ENCODE data around the gene MACROD2. TPM values are rescaled to one million over a fixed set of nuclear protein-coding genes. Genes with fewer than 3 reads are reported as not detected.

The MACROD2 gene
- total RNA-seq, 1 experiment from 2014 or later, result 1.5 TPM

DNA sequence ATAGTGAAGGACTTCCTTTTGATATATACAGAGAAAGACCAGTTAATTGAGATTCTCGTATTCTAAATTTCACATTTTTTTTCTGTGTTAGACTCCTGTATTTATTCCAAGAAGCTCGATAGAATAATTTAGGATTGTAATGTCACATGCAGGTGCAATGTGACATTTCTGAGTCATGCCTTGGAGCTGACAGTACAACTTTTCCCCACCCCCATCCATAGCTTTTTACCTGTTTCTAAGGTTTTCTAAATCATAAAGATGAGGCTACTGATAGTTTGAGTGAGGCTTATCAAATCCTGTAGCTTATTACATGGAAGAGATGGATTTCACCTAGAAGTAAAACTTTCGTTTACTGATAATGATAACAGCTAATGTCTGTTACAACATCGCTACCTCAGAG is 304.5 kb downstream of the MACROD2 start:
- Histone ChIP-seq H3K27me3 (ENCODE audit: control insufficient read depth, insufficient read depth, low read length) (no peaks in the 10 kb centered on the region), H3K4me3 (ENCODE audit: insufficient read depth, low read depth, low read length) (no peak overlapping the region), H3K36me3 (replicated peaks; ENCODE audit: control insufficient read depth, insufficient read depth, low read length) (no peaks in the 10 kb centered on the region)
- DNase-seq, result no peak

DNA sequence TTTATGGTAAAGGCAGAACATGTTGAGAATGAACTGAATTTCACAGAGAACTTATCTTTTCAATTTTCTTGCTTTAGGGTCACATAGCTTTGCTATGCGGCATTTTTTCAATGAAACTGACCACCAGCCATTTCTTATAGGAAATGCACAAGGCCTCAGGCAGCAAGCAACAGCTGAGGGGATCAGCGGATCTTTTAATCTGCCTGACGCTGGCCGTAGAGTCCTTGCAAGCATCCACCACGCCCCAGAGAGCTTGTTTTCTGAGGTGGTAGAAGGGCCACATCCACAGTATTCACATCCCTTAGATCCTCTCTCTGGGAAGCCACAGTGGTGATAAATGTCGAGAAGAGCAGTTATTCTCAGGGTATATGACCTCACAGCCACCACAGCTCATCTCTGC is 307.8 kb downstream of the MACROD2 start:
- no peaks in the 10 kb centered on the region for H3K27me3 ChIP-seq (ENCODE audit: control insufficient read depth, insufficient read depth, low read length)
- no peak overlapping the region for H3K4me3 ChIP-seq (ENCODE audit: insufficient read depth, low read depth, low read length)
- H3K36me3 ChIP-seq (replicated peaks; ENCODE audit: control insufficient read depth, insufficient read depth, low read length), result no peaks in the 10 kb centered on the region
- no peak for DNase-seq

DNA sequence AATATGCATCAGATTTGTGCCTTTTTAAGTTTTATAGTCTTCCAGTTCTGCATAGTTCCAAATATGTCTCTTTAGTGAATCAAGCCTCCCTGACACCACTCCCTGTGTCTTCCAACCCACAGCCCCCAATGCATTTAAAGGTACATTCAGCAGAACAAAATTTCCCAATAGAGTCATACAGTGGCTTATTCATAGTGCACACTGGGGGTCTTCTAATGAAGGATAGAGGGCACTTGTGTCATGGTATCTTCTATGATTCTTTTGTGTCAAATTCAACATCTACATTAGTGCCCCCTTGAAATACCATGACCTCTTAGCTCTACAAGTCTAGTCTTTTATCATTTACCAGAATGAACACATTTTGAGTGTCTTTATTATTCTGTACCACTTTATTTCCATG is 308.3 kb downstream of the MACROD2 start:
- no peak overlapping the region for H3K4me3 ChIP-seq (ENCODE audit: insufficient read depth, low read depth, low read length)
- no peaks in the 10 kb centered on the region for H3K27me3 ChIP-seq (ENCODE audit: control insufficient read depth, insufficient read depth, low read length)
- no peak for DNase-seq
- no peaks in the 10 kb centered on the region for H3K36me3 ChIP-seq (replicated peaks; ENCODE audit: control insufficient read depth, insufficient read depth, low read length)

DNA sequence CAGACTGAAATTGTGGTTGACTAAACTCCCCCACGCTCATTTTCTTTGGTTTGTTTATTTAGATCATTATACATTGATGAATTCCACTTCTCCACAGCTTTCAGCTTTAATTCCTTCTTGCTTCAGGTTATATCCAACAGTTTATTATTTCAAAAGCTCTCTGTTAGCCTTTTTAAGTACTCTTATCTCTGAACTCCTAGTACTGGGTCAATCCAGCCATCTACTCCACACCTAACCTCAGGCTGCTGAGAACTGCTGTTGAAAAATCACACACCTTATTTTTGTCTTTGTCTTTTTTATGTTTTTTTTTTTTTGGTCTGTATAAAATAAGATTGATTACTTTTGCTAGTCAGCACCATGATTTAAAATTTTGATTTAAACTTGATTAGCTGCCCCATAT is 309.2 kb downstream of the MACROD2 start:
- H3K27me3 ChIP-seq (ENCODE audit: control insufficient read depth, insufficient read depth, low read length), result no peaks in the 10 kb centered on the region
- DNase-seq, result no peak
- no peak overlapping the region for H3K4me3 ChIP-seq (ENCODE audit: insufficient read depth, low read depth, low read length)
- H3K36me3 ChIP-seq (replicated peaks; ENCODE audit: control insufficient read depth, insufficient read depth, low read length), result no peaks in the 10 kb centered on the region

DNA sequence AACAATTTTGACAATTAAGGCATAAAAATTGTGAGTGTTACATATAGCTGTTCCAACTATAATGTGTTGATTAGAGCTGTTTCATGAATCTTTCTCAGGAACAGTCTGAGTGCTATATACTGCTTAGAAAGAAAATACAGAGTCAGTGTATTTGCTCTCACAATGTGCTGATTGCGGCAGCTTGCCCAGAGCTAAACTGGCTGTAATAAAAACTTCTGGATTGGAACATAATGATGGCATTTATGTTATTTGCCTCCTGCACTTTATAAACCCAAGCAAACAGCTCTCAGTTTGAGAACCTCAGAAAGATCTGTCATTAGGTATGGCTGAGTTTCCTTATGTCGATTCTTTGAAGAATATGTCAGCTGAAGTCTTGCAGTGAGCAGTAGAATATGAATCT is 312.6 kb downstream of the MACROD2 start:
- DNase-seq, result no peak
- Histone ChIP-seq H3K27me3 (ENCODE audit: control insufficient read depth, insufficient read depth, low read length) (no peaks in the 10 kb centered on the region), H3K4me3 (ENCODE audit: insufficient read depth, low read depth, low read length) (no peak overlapping the region), H3K36me3 (replicated peaks; ENCODE audit: control insufficient read depth, insufficient read depth, low read length) (no peaks in the 10 kb centered on the region)

DNA sequence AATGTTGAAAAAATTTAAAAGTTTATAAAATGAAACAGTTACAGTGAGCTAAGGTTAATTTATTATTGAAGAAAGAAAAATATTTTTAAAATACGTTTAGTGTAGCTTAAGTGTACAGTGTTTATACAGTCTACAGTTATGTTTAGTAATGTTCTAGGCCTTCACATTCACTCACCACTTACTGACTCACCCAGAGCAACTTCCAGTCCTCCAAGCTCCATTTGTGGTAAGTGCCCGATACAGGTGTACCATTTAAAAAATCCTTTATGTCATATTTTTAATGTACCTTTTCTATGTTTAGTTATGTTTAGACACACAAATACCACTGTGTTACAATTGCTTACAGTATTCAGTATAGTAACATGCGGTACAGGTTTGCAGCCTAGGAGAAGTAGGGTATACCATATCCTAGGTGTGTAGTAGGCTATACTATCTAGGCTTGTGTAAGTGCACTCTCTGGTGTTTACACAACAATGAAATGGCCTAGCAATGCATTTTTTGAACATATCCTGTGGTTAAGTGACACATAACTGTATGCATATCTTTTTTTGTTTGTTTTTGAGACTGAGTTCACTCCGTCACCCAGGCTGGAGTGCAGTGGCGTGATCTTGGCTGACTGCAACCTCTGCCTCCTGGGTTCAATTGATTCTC is 315.8 kb downstream of the MACROD2 start:
- DNase-seq, result no peak
- H3K36me3 ChIP-seq (replicated peaks; ENCODE audit: control insufficient read depth, insufficient read depth, low read length), result no peaks in the 10 kb centered on the region
- H3K27me3 ChIP-seq (ENCODE audit: control insufficient read depth, insufficient read depth, low read length), result no peaks in the 10 kb centered on the region
- H3K4me3 ChIP-seq (ENCODE audit: insufficient read depth, low read depth, low read length), result no peak overlapping the region

DNA sequence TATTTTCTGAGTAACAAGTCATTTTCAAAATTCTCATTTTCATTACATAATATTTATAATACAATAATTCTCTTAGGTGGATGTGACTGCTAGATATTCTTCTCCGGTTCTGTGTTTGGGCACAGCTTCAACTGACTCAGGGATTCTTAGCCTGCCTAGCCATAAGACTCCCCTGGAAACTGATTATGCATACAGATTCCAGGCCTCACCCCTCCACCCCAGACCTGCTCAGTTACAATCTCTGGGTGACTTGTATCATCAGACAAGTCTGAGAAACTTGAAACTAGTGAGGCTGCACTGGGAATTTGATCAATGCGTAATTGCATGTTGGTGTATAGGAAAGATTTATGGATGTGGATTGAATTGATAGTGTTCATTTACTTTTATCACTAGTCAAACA is 316.7 kb downstream of the MACROD2 start:
- Histone ChIP-seq H3K4me3 (ENCODE audit: insufficient read depth, low read depth, low read length) (no peak overlapping the region), H3K27me3 (ENCODE audit: control insufficient read depth, insufficient read depth, low read length) (no peaks in the 10 kb centered on the region)
- DNase-seq, result no peak

DNA sequence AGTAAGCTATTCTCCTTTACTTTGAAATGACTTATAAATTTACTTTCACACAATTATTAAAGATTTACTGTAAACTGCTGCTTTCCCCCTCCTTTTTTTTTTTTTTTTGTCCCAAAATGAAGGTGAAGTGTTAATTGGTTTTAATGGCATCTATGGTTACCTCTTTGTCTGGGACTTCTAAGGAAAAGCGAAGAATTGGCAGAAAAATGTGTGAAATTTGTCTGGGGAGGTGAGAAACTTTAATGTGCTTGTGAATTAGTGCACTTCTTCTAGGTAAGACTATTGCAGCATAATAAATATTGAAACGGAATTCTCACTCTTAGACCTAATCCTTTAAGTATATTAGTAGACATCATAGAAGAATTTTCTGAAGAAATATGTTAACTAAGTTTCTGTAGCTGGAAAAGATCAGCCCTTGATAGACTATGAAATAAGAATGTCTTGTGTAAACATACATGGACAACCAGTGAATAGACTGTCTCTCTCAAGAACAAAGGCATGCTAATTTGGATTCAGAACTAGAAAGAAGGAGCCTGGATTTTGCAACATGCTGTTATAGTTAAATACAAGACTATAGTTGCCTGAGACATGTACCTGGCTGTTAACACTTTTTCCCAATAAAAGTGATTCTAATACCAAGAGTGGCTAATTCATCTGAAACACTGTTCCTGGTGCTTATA is 318.2 kb downstream of the MACROD2 start:
- Histone ChIP-seq H3K27me3 (ENCODE audit: control insufficient read depth, insufficient read depth, low read length) (no peaks in the 10 kb centered on the region), H3K4me3 (ENCODE audit: insufficient read depth, low read depth, low read length) (no peak overlapping the region), H3K36me3 (replicated peaks; ENCODE audit: control insufficient read depth, insufficient read depth, low read length) (no peaks in the 10 kb centered on the region)
- DNase-seq, result no peak

More for the DNA sequence above, 316.7 kb downstream of the MACROD2 start:
- H3K36me3 ChIP-seq (replicated peaks; ENCODE audit: control insufficient read depth, insufficient read depth, low read length), result no peaks in the 10 kb centered on the region

DNA sequence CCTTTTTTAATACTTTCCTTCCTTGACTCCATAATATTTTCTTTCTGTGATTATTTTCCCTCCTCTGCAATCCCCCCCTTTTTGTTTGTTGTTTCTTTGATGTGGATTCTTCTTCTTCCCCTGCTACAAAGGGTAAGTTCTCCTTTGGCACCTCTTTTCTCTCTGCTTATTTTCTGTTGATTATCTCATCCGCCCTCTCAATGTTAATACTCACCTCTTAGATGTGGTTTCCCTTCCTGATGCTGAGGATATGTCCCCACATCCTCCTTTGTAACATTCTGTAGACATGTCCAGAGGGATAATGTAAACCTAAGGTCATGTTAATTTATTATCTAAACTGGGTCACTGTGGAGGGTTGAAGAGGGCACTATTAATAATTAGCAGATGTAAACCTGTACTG is 324.4 kb downstream of the MACROD2 start:
- Histone ChIP-seq H3K4me3 (ENCODE audit: insufficient read depth, low read depth, low read length) (no peak overlapping the region), H3K27me3 (ENCODE audit: control insufficient read depth, insufficient read depth, low read length) (no peaks in the 10 kb centered on the region), H3K36me3 (replicated peaks; ENCODE audit: control insufficient read depth, insufficient read depth, low read length) (no peaks in the 10 kb centered on the region)
- DNase-seq, result no peak

DNA sequence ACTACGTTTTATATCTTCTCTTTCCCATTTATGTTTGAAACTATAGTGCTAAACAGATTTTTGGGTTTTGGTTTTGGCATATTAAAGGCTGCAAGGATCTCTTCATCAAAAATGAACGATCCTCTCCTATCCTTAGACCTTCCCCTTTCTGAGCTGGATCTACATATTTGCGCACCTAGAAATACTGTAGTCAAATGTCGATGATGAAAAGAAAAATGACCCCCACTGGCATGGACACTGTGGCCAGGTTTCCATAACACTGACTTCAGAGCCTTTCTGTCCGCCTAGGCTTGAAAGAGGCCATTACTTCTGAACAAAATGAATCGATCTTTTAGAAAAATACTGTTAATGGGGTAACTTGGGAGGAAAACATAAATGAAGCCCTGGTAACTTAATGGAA is 336.3 kb downstream of the MACROD2 start:
- no peak for DNase-seq
- Histone ChIP-seq H3K27me3 (ENCODE audit: control insufficient read depth, insufficient read depth, low read length) (peaks cover 2% of the 10 kb centered on the region), H3K36me3 (replicated peaks; ENCODE audit: control insufficient read depth, insufficient read depth, low read length) (no peaks in the 10 kb centered on the region), H3K4me3 (ENCODE audit: insufficient read depth, low read depth, low read length) (no peak overlapping the region)

DNA sequence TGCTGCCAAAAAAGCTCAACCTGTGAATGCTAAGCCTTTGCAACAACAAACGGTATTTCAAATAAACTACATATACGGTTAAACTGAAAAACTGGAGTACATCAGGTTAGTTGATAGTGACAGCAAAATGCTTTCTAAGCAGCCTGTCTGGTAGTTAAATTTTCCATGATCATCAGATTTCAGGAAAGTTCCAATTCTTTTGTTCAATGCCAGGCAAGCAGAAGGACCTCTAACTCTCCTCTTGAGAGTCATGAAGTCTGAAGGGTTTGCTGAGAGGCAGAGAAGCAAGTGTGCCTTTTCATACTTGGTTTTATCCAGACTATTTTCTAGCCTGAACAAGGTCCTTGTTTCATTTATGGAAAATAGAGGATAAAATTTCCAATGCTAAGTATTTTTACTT is 337.6 kb downstream of the MACROD2 start:
- Histone ChIP-seq H3K36me3 (replicated peaks; ENCODE audit: control insufficient read depth, insufficient read depth, low read length) (no peaks in the 10 kb centered on the region), H3K27me3 (ENCODE audit: control insufficient read depth, insufficient read depth, low read length) (peaks cover 2% of the 10 kb centered on the region), H3K4me3 (ENCODE audit: insufficient read depth, low read depth, low read length) (no peak overlapping the region)
- no peak for DNase-seq

DNA sequence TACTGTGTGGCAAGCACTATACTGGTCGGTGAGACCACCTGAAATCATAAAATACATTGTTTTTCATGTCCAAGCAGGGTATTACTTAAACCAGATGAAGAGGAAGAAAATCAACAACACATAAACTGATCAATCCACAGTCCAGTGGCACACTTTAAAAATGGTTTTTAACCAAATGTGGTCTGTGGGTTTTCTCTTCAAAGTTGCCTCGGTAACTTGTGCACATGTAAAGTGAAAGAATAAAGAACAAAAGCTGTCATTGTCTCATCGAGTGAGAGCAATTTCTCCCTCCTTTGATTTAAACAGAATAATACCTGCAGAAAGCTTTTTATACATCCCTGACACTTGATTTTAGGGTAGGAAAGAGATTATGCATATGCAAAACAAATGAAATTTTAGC is 338.4 kb downstream of the MACROD2 start:
- Histone ChIP-seq H3K36me3 (replicated peaks; ENCODE audit: control insufficient read depth, insufficient read depth, low read length) (no peaks in the 10 kb centered on the region), H3K4me3 (ENCODE audit: insufficient read depth, low read depth, low read length) (no peak overlapping the region)

DNA sequence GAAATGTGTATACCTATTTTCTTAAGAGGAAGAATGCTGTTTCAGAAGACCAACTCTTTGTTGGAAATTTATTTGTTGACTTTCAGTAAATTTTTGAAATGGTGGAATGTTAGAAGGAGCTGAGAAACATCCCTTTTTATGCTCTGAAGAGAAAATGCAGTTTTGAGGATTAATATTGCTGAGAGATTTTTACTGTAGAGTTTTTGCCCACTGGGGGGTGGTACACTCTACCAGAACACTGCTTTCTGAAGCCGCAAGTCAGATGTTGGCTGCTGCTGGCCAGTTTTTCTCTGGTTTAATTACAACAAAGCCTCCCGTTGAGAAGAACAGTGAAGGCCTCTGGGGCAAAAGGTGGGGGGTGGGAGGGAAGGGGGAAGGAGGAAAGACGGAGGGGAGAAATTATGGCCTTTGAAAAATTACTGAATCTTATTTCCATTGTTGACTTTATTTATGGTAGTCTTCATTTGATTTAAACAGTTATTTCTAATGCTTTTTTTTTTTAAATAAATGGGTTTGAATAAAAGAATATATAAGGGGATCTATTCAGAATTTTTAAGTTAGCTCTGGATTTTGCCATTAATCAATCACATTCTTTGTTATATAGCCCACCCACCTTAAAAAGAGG is 339.1 kb downstream of the MACROD2 start:
- Histone ChIP-seq H3K27me3 (ENCODE audit: control insufficient read depth, insufficient read depth, low read length) (peaks cover 2% of the 10 kb centered on the region), H3K4me3 (ENCODE audit: insufficient read depth, low read depth, low read length) (no peak overlapping the region), H3K36me3 (replicated peaks; ENCODE audit: control insufficient read depth, insufficient read depth, low read length) (no peaks in the 10 kb centered on the region)
- DNase-seq, result peak; percentile 15

More for the DNA sequence above, 338.4 kb downstream of the MACROD2 start:
- DNase-seq, result no peak
- peaks cover 2% of the 10 kb centered on the region for H3K27me3 ChIP-seq (ENCODE audit: control insufficient read depth, insufficient read depth, low read length)

DNA sequence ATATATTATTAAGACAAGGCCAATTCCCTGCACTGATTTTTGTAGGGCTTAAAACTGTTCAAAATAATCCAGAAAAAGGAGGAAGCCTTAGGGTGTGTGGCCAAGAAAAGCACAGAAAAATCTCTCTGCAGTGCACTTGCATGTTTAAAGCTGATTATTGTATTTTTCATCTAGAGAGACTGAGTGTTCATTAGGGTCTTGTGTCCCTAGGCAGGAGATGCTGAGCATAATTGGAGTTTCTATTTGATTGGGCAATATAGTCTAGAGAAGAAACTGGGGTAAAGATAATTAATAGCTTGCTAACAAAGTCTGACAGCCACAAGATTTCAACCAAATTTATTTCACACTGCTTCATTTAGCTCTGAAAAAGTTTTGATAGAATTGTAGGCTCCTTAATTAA is 339.7 kb downstream of the MACROD2 start:
- Histone ChIP-seq H3K36me3 (replicated peaks; ENCODE audit: control insufficient read depth, insufficient read depth, low read length) (no peaks in the 10 kb centered on the region), H3K4me3 (ENCODE audit: insufficient read depth, low read depth, low read length) (no peak overlapping the region), H3K27me3 (ENCODE audit: control insufficient read depth, insufficient read depth, low read length) (peaks cover 2% of the 10 kb centered on the region)
- no peak for DNase-seq

DNA sequence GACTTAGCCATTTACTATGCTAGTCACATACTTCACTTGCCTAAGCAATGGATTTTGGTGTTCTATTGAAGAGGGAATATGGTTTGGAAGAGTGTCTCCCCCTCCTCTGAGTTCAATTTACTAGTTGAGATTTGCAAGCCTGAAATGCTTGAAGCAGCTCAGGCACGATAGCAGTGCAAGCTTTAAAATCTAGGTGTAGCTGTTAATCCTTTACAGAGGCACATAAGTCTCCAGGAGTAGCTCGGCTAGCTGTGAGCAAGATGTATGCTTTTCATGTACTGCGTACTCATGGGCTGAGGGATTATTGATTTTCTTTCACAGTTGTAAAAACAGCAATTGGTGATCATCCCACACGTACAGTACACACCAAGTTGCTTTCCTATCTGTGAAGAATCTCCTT is 341.4 kb downstream of the MACROD2 start:
- H3K27me3 ChIP-seq (ENCODE audit: control insufficient read depth, insufficient read depth, low read length), result peaks cover under 1% of the 10 kb centered on the region
- peak overlapping the region; percentile 4; the same call in 1 of the 2 replicates for H3K4me3 ChIP-seq (ENCODE audit: insufficient read depth, low read depth, low read length)
- no peaks in the 10 kb centered on the region for H3K36me3 ChIP-seq (replicated peaks; ENCODE audit: control insufficient read depth, insufficient read depth, low read length)
- no peak for DNase-seq

All from H7 (cell line).